ENCODE results near the gene HIVEP3. TPM values are rescaled to one million over a fixed set of nuclear protein-coding genes. Genes with fewer than 3 reads are reported as not detected.

Gene HIVEP3
- total RNA-seq, 1 experiment from 2014 or later = 11.0 TPM

- POLR2A ChIA-PET (ENCODE audit: unreplicated experiment) = interaction anchor here (0.6 to 0.7 kb wide), 3 partner anchors 33 to 381 kb away, joined by 3 read pairs; no protein-coding TSS in a partner anchor
- Histone ChIP-seq H3K9me2 (ENCODE audit: insufficient read depth) (no peaks in the 10 kb centered on the region), H2AFZ (peak overlapping the region; percentile 78; the same call in 1 of the 2 replicates), H3K4me3 (peak overlapping the region; percentile 81; the same call in 1 of the 2 replicates), H4K20me1 (ENCODE audit: insufficient read depth) (no peaks in the 10 kb centered on the region), H3F3A (ENCODE audit: insufficient read depth, low read depth) (peaks cover 32% of the 10 kb centered on the region), H3K4me2 (peak overlapping the region; percentile 100), H3K36me3 (ENCODE audit: low read depth) (no peaks in the 10 kb centered on the region), H3K27me3 (ENCODE audit: insufficient read depth, low read depth) (no peaks in the 10 kb centered on the region), H3K27ac (no peak overlapping the region), H3K4me1 (replicated peaks; ENCODE audit: insufficient read depth) (peaks cover 53% of the 10 kb centered on the region), H3K9me3 (ENCODE audit: insufficient read depth, low read depth) (no peaks in the 10 kb centered on the region), H3K79me2 (ENCODE audit: low read depth) (peaks cover 6% of the 10 kb centered on the region; the same call in 1 of the 2 replicates)
- peak in 1 of 2 experiments; percentile 63 for DNase-seq
- intact Hi-C loops (cut with micrococcal nuclease; ENCODE audit: unreplicated experiment) = loop anchor here (5.0 to 10.0 kb wide), 3 partner anchors 85 to 503 kb away; partner anchors contain the start of gene GUCA2A
- no peak for TF ChIP-seq EZH2 (IDR thresholded peaks at IDR 0.05; ENCODE audit: low read depth)
- TF ChIP-seq, protein P1, sequence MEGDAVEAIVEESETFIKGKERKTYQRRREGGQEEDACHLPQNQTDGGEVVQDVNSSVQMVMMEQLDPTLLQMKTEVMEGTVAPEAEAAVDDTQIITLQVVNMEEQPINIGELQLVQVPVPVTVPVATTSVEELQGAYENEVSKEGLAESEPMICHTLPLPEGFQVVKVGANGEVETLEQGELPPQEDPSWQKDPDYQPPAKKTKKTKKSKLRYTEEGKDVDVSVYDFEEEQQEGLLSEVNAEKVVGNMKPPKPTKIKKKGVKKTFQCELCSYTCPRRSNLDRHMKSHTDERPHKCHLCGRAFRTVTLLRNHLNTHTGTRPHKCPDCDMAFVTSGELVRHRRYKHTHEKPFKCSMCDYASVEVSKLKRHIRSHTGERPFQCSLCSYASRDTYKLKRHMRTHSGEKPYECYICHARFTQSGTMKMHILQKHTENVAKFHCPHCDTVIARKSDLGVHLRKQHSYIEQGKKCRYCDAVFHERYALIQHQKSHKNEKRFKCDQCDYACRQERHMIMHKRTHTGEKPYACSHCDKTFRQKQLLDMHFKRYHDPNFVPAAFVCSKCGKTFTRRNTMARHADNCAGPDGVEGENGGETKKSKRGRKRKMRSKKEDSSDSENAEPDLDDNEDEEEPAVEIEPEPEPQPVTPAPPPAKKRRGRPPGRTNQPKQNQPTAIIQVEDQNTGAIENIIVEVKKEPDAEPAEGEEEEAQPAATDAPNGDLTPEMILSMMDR (conservative IDR thresholded peaks at IDR 0.05) = no peak
- BruUV-seq (replicated peaks) = no TSS peak
- CTCF ChIA-PET = interaction anchor here (0.7 kb wide), 1 partner anchor 63 kb away, joined by 4 read pairs; no protein-coding TSS in a partner anchor
Measured at GRCh38 chr1:41662061-41662764, 256.5 kb downstream of the HIVEP3 start.

GRCh38 chr1:41661428-41662060 is 257.2 kb downstream of the HIVEP3 start:
- Histone ChIP-seq H3K79me2 (ENCODE audit: low read depth) (peaks cover 6% of the 10 kb centered on the region; the same call in 1 of the 2 replicates), H3F3A (ENCODE audit: insufficient read depth, low read depth) (peaks cover 32% of the 10 kb centered on the region), H3K4me1 (replicated peaks; ENCODE audit: insufficient read depth) (peaks cover 47% of the 10 kb centered on the region), H3K36me3 (ENCODE audit: low read depth) (no peaks in the 10 kb centered on the region), H3K27me3 (ENCODE audit: insufficient read depth, low read depth) (no peaks in the 10 kb centered on the region), H3K27ac (no peak overlapping the region), H3K4me3 (peak overlapping the region; percentile 81), H3K4me2 (peak overlapping the region; percentile 100), H3K9me3 (ENCODE audit: insufficient read depth, low read depth) (no peaks in the 10 kb centered on the region), H2AFZ (peak overlapping the region; percentile 78), H3K9me2 (ENCODE audit: insufficient read depth) (no peaks in the 10 kb centered on the region), H4K20me1 (ENCODE audit: insufficient read depth) (no peaks in the 10 kb centered on the region)
- DNase-seq = no peak
- no TSS peak for BruUV-seq (replicated peaks)
- TF ChIP-seq EZH2 (IDR thresholded peaks at IDR 0.05; ENCODE audit: low read depth) = no peak
- TF ChIP-seq, protein P1 (conservative IDR thresholded peaks at IDR 0.05) = no peak
- POLR2A ChIA-PET (ENCODE audit: unreplicated experiment) = interaction anchor here (0.6 kb wide), 2 partner anchors 32 to 319 kb away, joined by 3 read pairs; no protein-coding TSS in a partner anchor
- intact Hi-C loops (cut with micrococcal nuclease; ENCODE audit: unreplicated experiment) = loop anchor here (5.0 to 10.0 kb wide), 3 partner anchors 84 to 503 kb away; partner anchors contain the start of gene GUCA2A
- CTCF ChIA-PET = interaction anchor here (0.7 kb wide), 1 partner anchor 64 kb away, joined by 4 read pairs; no protein-coding TSS in a partner anchor
